Measurements from ENCODE around the gene LHX6.

LHX6 gene

DNA sequence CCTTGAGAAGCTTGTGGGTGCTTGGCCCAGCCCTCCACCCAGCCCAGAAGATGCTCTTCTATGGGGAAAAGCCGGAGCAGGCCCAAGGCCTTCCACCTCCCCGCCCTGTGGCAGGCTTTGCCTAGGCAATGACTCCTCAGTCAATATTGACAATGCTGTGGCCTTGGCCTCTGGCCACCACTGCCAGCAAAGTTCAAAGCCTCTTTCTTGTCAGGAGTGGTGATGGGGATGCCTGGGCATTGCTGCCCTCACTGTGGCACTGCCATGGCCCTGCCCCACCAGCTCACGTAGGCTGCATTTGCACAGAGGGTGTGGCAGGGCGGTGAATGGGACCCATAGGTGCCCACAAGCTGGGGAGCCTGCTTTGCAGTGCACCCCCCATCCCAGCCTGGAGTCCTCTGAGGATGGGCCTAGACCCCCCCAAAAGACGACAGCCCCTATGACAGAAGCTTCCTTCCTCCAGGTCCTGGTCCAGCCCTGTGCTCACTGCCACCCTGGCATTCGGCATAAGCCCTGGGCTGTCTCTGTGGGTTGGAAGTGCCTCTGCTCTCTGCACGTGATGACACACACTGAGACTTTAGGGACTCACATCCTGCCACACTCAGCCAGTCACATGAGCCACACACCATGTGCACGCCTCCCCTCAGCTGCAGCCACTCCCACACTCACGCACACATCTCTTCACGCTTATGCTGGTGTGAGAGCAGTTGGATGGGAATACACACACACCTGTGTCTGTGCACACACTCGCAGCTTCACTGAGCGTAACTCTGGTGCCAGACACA, 38.0 kb downstream of the LHX6 start:
- DNase-seq (ENCODE audit: low read depth), result peak; percentile 40

DNA sequence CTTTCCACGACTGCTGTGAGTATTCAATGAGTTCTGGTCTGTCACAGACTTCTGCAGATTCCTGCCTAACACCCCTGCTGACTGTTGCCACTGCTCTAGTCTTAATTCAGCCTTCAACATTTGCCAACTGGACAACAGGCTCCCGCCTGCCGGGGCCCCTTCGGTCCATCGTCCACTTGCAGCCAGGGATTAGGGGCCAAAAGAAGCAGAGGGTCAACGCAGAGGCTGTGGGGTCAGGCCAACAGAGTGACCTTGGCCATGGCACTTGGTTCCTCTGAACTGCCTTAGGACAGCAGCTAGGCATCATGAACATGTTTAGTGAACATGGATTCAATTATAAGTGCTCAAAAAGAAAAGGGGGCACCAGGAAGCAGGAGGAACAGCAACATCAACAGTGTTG, 40.4 kb downstream of the LHX6 start:
- DNase-seq (ENCODE audit: low read depth), result no peak

DNA sequence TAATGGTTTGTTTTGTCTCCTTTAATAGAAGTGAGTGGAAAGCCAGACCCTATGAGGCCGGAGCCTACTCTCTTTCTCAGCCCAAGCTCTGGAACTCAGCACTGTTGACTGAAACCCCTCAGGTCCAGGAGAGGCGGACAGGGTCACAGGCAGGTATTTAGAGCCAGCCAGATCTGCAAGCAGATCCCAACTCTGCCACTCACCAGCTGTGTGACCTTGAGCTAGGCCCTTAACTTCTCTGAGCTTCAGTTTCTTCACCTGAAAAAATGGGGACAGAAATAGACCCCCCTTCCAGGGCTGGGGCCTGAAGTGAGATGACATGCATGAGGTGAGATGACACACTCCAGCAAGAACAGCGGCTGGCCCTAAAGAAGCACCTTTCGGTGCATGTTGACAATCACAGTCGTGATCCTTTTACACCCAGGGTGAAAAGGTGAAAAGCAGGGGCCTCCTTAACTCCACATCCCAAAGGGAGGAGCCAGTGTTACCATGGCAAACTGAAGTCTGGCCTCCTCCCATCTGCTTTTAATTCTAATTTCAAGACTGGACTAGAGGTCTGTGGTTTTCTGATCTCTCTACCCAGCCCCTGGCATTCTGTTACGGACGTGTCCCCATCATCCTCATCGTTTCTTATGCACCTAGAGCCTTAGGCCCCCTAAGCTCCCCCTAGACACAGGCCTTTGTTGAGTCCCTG, 41.8 kb downstream of the LHX6 start:
- no peak for DNase-seq (ENCODE audit: low read depth)

DNA sequence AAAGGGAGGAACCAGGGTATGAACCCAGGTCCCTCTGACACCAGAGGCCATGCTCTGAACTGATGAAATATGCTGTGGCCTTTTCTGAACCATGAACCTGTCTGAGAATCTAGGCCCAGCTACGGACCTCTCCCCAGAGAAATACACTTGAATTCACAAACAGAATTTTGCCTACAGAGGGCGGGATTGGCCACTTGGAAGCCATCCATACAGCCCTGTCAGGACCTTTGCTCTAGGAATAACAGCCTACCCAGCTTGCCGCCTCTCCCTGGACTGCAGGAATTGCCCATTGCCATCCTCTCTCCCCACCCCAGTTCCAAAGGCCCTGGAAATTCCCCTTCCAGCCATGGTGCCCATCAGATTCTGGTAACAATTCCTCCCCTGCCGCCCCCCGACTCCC, 42.5 kb downstream of the LHX6 start:
- no peak for DNase-seq (ENCODE audit: low read depth)

DNA sequence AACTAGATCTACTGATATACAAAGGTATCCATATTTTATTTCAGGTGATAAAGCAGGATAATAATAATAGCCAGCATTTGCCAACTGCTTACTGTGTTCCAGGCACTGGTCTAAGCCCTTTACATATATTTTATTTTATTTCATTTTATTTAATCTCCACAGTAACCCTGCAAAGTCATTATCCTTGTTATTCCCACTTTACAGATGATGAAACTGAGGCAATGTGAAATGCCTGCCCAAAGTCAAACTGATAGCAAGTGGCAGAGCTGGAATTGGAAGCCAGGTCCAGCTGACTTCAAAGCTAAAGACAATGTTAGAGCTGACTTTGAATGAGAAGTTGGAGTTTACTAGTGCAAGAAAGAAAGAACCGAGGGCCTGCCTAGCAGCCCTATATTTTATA, 44.2 kb downstream of the LHX6 start:
- DNase-seq (ENCODE audit: low read depth), result no peak

DNA sequence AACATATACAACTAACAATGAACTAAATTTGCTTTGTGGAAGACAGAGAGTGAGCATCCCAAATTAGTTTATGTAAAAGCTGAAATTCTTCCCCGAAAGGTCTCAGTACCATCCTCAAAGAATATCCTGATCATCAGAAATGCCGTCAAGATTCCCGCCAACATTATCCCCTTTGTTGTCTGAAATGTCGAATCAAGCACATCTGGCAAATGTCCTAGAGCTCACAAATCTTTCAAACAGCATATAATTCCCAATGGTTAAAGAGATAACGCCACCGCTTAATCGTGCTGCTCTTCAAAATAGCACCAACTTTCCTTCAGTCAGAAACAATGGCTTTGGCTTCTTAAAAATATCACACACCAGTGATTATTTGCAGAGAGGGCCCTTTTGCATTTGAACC, 45.3 kb downstream of the LHX6 start:
- no peak for DNase-seq (ENCODE audit: low read depth)

DNA sequence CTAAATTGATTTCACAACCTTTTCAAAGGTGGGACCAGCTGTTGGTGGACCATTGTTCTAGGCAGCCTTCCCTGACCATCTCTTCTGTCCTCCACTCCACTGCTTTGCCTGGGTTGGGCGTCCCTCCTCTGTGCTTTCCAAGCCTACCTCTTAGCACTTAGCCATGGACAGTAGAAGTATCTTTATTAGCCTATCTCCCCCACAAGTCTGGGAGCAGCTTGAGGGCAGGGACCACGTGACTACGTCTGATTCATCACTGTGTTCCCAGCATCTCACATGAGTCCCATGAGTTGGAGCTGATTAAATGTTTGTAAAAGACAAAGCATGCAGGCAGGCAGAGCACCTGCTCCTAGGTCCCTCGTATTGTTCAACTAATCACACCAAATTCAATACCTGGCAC, 48.1 kb downstream of the LHX6 start:
- DNase-seq (ENCODE audit: low read depth), result peak; percentile 62

DNA sequence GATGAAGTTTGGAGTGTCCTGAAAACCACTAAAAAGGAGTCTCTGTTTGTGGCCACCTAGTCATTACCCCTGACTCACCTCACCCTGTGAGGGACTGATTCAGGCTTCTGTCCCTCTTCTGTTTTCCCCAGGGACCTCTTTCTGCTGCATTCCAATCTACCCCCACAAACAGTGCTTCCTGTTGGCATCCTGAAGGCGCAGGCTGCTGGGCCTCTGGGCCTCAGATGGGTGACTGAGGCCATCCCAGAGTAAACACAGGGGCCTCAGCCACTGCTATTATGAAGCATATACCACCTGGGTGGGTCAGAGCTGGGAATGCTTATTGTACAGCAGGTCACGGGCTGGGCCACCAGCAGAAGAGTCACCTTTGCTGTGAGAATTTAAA, 49.1 kb downstream of the LHX6 start:
- DNase-seq (ENCODE audit: low read depth), result no peak

DNA sequence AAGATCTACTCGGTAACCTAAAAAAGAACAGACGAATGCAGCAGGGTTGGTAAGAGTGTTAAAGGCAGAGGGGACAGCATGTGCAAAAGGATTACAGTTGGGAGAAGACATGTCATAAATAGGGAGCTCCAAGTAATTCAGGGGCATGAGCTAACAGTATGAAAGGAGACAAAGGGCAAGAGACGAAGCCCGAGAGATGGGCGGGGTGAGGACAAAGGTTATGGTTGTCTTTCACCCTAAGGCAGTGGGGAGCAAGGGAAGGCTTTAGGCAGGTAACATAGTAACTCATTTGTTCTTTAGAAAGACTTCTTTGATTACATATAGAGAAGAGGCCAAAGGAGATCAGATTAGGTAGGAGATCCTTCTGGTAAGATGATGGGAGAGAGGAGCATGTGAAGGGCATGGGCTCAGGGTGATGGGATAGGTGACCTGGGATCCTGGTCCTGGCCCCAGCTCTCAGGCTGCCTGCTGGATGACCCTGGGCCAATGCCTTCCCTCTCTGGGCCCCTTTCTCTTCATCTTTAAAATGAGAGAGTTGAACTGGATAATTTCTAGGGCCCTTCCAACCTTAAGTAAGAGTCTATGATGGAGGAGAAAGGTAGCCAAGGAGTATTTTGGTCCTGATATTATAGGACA, 49.6 kb downstream of the LHX6 start:
- no peak for DNase-seq (ENCODE audit: low read depth)

DNA sequence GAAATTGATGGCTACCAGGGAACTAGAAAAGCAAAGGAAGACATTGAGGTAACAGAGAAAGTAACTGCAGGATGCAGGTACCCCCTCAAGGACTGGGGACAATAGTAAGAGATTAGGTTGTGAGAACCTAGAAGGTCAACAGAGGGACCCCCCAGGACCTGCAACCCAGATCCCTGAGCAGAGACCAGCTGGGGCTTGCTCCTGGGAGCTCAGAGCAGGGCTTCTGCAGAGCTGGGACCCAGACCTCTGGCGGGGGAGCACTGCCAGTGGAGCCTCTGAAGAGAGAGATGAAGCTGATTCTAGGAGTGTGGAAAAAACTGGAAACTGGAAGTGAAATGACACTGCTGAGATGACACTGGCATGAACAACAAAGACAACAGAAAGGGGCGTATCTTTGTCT, 51.8 kb downstream of the LHX6 start:
- no peak for DNase-seq (ENCODE audit: low read depth)

DNA sequence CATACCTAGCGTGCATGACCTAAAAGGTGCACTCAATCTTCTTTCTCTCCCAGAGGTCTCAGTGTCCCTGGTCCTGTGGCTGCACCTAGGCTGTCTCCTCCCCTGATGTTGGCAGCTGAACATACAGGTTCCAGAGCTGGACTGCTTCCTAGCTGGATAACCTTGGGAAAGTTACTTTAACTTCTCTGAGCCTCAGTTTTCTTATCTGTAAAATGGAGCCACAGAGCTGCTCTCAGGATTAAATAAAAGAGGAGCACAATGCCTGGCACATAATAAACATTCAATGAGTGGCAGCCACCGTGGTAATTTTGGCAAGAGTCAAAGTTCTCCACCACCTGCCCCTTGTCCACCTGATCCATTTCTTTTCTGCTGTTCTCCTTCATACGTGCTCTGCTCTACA, 55.1 kb downstream of the LHX6 start:
- DNase-seq (ENCODE audit: low read depth), result no peak

DNA sequence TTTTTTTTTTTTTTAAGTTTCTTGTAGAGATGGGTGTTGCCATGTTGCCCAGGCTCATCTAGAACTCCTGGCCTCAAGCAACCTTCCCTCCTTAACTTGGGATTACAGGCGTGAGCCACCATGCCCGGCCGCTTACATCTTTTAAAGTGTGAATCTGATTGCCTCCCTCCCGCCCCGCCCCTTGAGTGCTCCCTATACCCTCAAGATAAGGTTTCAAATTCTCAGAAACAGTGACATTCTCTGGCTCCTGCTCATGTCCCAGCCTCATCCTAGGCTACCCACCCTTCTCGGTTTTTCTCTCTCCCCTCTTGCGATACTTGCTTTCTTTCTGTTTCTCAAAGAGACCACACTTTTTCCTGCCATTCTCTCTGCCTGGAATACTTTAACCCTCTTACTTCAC, 56.6 kb downstream of the LHX6 start:
- DNase-seq (ENCODE audit: low read depth), result no peak

DNA sequence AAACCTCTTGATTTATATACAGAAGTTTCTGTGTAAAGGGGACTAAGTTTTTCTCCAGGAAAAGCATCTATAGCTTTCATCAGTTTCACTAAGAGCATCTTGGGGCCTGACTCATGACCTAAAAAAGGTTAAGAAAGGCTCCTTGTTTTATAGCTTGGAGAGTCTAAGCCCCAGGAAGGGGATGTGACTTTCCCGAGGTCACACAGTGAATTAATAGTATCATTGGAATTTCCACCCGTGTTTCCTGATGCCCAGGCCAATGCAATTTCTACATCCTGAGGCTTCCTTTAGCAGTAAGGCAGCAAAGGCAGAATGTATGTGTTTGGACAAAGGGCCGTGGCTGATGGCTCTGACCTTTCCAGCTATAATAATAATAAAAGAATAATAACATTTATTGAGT, 60.4 kb downstream of the LHX6 start:
- no peak for DNase-seq (ENCODE audit: low read depth)

DNA sequence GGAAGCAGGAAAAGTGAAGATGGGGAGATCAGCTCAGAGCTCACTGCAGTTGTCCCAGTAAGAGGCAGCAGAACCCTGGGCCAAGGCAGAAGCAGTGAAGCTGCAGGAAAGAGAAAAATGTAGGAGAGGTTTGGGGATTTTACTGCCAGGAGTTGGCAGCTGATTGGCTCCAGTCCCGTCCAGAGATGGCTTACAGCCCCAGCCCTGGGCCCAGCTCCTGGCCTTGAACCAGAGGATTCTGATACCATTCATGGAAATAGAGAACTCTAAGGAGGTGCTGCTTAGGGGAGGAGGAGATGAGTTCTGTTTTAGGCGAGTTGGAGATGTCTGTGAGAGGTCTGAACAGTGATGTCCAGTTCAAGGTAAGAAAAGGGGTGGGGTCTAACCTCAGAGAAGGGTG, 64.5 kb downstream of the LHX6 start:
- no peak for DNase-seq (ENCODE audit: low read depth)

DNA sequence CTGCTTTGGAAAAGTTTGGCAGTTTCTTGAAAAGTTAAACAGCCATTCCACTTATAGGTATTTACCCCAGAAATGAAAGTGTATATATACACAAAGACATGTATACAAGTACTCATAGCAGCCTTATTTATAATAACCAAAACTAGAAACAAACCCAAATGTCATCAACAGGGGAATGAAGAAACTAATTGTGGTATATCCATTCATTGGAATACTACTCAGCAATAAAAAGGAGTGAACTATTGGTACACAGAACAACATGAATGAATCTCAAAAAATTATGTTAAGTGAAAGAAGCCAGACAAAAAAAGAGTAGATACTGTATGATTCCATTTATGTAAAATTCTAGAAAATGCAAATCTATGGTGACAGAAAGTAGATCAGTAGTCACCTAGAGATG, 66.3 kb downstream of the LHX6 start:
- DNase-seq (ENCODE audit: low read depth), result no peak

DNA sequence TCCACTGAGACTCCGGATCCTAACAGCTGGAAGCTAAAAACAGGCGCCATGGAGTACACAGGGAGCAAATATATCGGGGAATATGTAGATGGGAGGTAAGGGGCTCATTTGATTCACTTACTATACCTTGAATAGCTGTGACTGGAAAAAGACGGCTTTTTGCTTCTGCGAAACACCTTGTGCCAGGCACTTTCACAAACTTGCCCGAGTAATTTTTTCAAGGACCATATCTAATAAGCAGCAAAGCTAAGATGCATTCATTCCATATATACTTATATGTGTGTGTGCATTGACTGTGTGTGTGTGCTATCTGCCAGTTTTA, 68.9 kb downstream of the LHX6 start:
- no peak for DNase-seq (ENCODE audit: low read depth)

DNA sequence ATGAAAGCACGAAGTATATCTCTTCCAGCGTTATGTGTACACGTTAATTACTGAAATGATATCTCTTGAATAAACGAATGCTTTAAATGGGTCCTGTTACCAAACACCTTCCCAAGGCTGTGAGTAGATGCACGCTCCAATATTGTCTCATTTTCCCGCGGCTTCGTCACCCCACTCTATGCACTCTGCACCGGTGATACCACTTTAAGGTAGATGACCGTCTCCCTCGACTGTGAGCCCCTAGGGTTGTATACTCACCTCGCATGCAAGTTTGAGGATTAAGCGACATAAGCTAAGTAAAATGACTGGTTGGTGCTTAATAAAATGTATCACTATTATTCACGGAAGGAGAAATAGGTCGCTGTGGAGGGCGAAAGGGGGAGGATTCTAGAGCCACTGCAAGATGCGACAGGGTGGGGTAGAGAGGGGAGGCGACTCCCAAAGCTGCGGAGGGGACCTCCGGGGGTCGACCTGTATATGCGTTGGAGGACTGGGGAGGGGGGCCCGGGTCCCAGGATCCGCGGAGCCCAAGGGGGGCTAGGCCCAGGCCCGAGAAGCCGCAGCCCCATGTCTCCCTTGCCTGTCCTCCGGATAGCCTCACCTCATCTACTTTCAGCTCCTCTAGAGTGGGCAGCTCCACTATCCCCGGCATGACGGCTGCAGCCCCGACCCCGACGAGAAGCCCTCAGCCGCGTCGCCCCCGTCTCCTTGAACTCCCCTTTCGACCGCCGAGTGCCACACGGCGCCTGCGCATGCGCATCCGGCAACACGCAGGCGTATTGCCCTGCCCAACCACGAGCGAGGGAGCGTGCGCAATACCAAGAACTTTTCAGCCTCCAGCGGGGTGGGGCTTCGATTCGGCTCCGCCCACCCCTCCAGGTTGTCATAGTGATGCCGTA, 69.5 kb downstream of the LHX6 start, which contains the start of the genes MORN5 and NDUFA8:
MORN5 (plus strand) TSS at position 883 of the 899 bp plus-strand sequence. CDS start 65 bp downstream, outside the sequence.
NDUFA8 (minus strand) TSS at position 754 of the 899 bp plus-strand sequence; CDS start at position 652, 102 bp downstream.
- DNase-seq (ENCODE audit: low read depth), result peak; percentile 86

DNA sequence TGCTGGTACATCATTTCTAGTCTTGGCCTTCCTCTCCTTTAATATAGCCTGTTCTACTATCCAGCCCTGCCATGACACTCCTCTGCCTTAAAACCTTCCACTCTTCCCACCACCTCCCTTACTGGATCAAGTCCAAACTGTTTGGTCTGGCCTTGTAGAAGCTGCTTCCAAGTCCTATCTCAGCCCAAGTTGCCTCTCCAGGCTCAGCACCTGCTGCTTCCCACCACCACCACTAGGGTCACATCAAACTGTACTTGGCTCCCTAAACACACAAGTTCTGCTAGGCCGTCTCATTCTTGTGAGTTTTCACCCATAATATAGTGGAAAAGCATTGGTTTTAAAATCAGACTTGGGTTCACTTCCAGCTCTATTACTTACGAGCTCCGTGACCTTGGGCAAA, 70.6 kb downstream of the LHX6 start:
- DNase-seq (ENCODE audit: low read depth), result no peak

DNA sequence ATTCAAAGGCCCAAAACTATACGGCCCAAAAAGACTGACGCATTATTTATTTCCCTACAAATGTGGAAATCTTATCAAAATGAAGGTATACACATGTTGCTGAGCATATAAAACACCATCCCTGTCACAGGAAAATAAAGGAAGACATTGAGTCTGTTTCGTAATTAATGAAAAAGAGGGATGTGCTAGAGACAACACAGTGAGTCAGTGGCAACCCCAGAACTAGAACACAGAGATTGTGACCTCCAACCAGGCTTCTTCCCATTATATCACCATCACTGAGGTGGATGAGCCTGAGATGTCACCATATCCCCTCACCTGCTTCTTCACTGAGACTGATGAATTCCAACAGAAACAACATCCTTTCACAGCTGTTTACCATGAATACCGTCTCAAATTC, 73.0 kb downstream of the LHX6 start:
- no peak for DNase-seq (ENCODE audit: low read depth)
